Stimulated activated naive CD8-positive, alpha-beta T cell treated with anti-CD3 and anti-CD28 coated beads, Interleukin-15, Interleukin-2, amounts not matched to agents 100 U/mL and 50 U/mL, for 24 hours (primary cell): ENCODE results near the gene ANTXR1.

Source experiments
- ATAC-seq: fragments of 150-1000 bp; cut with Tn5 transposase; one replicate; pipeline ENCODE4 v1.10.0; 2021
- DNase-seq: peaks from one replicate; pipeline ENCODE4 v3.0.0; 2021

The ANTXR1 gene

GRCh38 chr2:69280796-69281412, 267.9 kb downstream of the ANTXR1 start:
- DNase-seq = no peak
- no peak for ATAC-seq

- no peak for ATAC-seq
- DNase-seq = no peak
Measured at GRCh38 chr2:69285379-69285894, 272.5 kb downstream of the ANTXR1 start.

GRCh38 chr2:69287544-69287943, 274.6 kb downstream of the ANTXR1 start:
- DNase-seq (no peak), ATAC-seq (no peak)

- ATAC-seq (no peak), DNase-seq (no peak)
Measured at GRCh38 chr2:69288429-69288828, 275.4 kb downstream of the ANTXR1 start.

GRCh38 chr2:69291004-69291650, 278.1 kb downstream of the ANTXR1 start:
- ATAC-seq = no peak
- no peak for DNase-seq

- ATAC-seq (no peak), DNase-seq (no peak)
Measured at GRCh38 chr2:69291721-69292120, 278.7 kb downstream of the ANTXR1 start.

GRCh38 chr2:69292256-69292655, 279.3 kb downstream of the ANTXR1 start:
- no peak for ATAC-seq
- DNase-seq = no peak

GRCh38 chr2:69296421-69296820, 283.4 kb downstream of the ANTXR1 start:
- DNase-seq = no peak
- ATAC-seq = no peak

GRCh38 chr2:69297216-69297615, 284.2 kb downstream of the ANTXR1 start:
- DNase-seq (no peak), ATAC-seq (no peak)

- DNase-seq = no peak
Measured at GRCh38 chr2:69298261-69298660, 285.3 kb downstream of the ANTXR1 start.

GRCh38 chr2:69298862-69299261, 285.9 kb downstream of the ANTXR1 start:
- DNase-seq (no peak), ATAC-seq (no peak)

More at GRCh38 chr2:69298261-69298660, 285.3 kb downstream of the ANTXR1 start:
- ATAC-seq = no peak
